Neural cell (in vitro differentiated cells): ENCODE measurements around the gene MKRN1. TPM values are rescaled to one million over a fixed set of nuclear protein-coding genes. Genes with fewer than 3 reads are reported as not detected.
A peak's percentile ranks its signal among the peaks of the same experiment; 100 is the strongest.

ENCODE experiments used
- H2AFZ ChIP-seq: fragments of 200-600, 300-800 bp; sonication (generic), shearing (Covaris generic); 2 replicates; pipeline ENCODE4 v1.6.0; 2014; ENCODE audit warnings: low read depth, mild to moderate bottlenecking, antibody characterized with exemption, low read length, moderate library complexity
- H3F3A ChIP-seq: fragments of 200-600 bp; shearing (Covaris generic); 2 replicates; pipeline ENCODE4 v1.6.1; 2016; ENCODE audit warnings: mild to moderate bottlenecking, moderate library complexity, mixed read lengths, antibody characterized with exemption, low read length; ENCODE audit not compliant: insufficient read depth, poor library complexity, severe bottlenecking
- H3K27ac ChIP-seq: fragments of 200-600, 300-800 bp; sonication (generic), shearing (Covaris generic); 2 replicates; pipeline ENCODE4 v1.5.1; 2014; ENCODE audit warnings: mild to moderate bottlenecking, low read length, moderate library complexity
- H3K27me3 ChIP-seq: fragments of 300-800, 200-600 bp; sonication (generic), shearing (Covaris generic); 2 replicates; pipeline ENCODE4 v1.6.0; 2014; ENCODE audit warnings: mild to moderate bottlenecking, low read depth, low read length, moderate library complexity; ENCODE audit not compliant: insufficient read depth
- H3K36me3 ChIP-seq: fragments of 300-800, 200-600 bp; sonication (generic), shearing (Covaris generic); 2 replicates; pipeline ENCODE4 v1.5.1; 2014; ENCODE audit warnings: mild to moderate bottlenecking, antibody characterized with exemption, low read length, moderate library complexity; ENCODE audit not compliant: insufficient read depth
- H3K4me2 ChIP-seq: fragments of 300-800, 200-600 bp; sonication (generic), shearing (Covaris generic); 2 replicates; pipeline ENCODE4 v1.6.0; 2014; ENCODE audit warnings: mild to moderate bottlenecking, low read length
- H3K4me3 ChIP-seq: fragments of 300-800, 200-600 bp; sonication (generic), shearing (Covaris generic); 2 replicates; pipeline ENCODE4 v1.5.1; 2014; ENCODE audit warnings: mild to moderate bottlenecking, low read length, moderate library complexity
- H3K79me2 ChIP-seq: fragments of 200-600 bp; shearing (Covaris generic); replicated peaks from 2 replicates; pipeline ENCODE4 v1.6.0; 2014; ENCODE audit warnings: mild to moderate bottlenecking, low read length, moderate library complexity; ENCODE audit not compliant: insufficient read depth
- H3K9ac ChIP-seq: fragments of 300-800, 200-600 bp; sonication (generic), shearing (Covaris generic); 2 replicates; pipeline ENCODE4 v1.6.1; 2016; ENCODE audit warnings: mild to moderate bottlenecking, low read length, mixed read lengths
- H3K9me2 ChIP-seq: fragments of 200-600 bp; shearing (Covaris generic); 2 replicates; pipeline ENCODE4 v1.6.1; 2016; ENCODE audit warnings: mild to moderate bottlenecking, low read length, mixed read lengths; ENCODE audit not compliant: insufficient read depth
- H3K9me3 ChIP-seq: fragments of 200-600, 300-800 bp; sonication (generic), shearing (Covaris generic); 2 replicates; pipeline ENCODE4 v1.6.1; 2016; ENCODE audit warnings: mild to moderate bottlenecking, mixed run types, low read length, moderate library complexity, mixed read lengths
- H4K20me1 ChIP-seq: fragments of 200-600 bp; shearing (Covaris generic); 2 replicates; pipeline ENCODE4 v1.6.1; 2016; ENCODE audit warnings: mild to moderate bottlenecking, mixed run types; ENCODE audit not compliant: insufficient read depth
- EP300 ChIP-seq: fragments of 450-650 bp; conservative IDR thresholded peaks from 2 replicates; pipeline ENCODE4 v1.6.1; 2014; ENCODE audit warnings: antibody characterized with exemption, mild to moderate bottlenecking, moderate library complexity; ENCODE audit not compliant: poor library complexity, severe bottlenecking
- RAD21 ChIP-seq: fragments of 450-650 bp; conservative IDR thresholded peaks from 2 replicates; pipeline ENCODE4 v1.6.1; 2014; ENCODE audit warnings: antibody characterized with exemption, mild to moderate bottlenecking, moderate library complexity
- SMC3 ChIP-seq: fragments of 450-650 bp; conservative IDR thresholded peaks from 2 replicates; pipeline ENCODE4 v1.6.1; 2014; ENCODE audit warnings: antibody characterized with exemption, mild to moderate bottlenecking, moderate library complexity; ENCODE audit not compliant: poor library complexity
- TAF1 ChIP-seq: IDR thresholded peaks from 2 replicates; pipeline ENCODE4 v1.6.1; 2012; ENCODE audit warnings: low read depth
- polyA plus RNA-seq: library from polyadenylated mRNA; depleted of rRNA; stranded (reverse); fragments of >200 nt; gene quantifications from 2 replicates; pipeline ENCODE4 v1.2.3, GENCODE V29; 2014
- TF ChIP-seq, protein P1 (sequence below): fragments of 450-650 bp; IDR thresholded peaks from 2 replicates; pipeline ENCODE4 v1.5.1; 2014; ENCODE audit warnings: antibody characterized with exemption, mild to moderate bottlenecking, moderate library complexity; ENCODE audit not compliant: poor library complexity, severe bottlenecking
- TF ChIP-seq, protein P2 (sequence below): IDR thresholded peaks from 2 replicates; pipeline ENCODE4 v1.6.1; 2012; ENCODE audit warnings: borderline replicate concordance

MKRN1 gene
- polyA plus RNA-seq, 1 donor from 2014 or later, result 251 TPM

GRCh38 chr7:140517546-140518369, 38.5 kb upstream of the MKRN1 start:
- H3K79me2 ChIP-seq, result no peaks in the 10 kb centered on the region
- no peaks in the 10 kb centered on the region for H4K20me1 ChIP-seq
- no peak overlapping the region for H3K4me2 ChIP-seq
- no peak overlapping the region for H3K9ac ChIP-seq
- H3K27ac ChIP-seq, result no peak overlapping the region
- H3K27me3 ChIP-seq, result no peaks in the 10 kb centered on the region
- no peaks in the 10 kb centered on the region for H3K9me2 ChIP-seq
- H2AFZ ChIP-seq, result no peak overlapping the region
- no peak overlapping the region for H3K4me3 ChIP-seq
- H3K36me3 ChIP-seq, result no peaks in the 10 kb centered on the region
- TF ChIP-seq EP300 (no peak), RAD21 (peak; percentile 73), SMC3 (peak; percentile 86)
- TF ChIP-seq, protein P1, sequence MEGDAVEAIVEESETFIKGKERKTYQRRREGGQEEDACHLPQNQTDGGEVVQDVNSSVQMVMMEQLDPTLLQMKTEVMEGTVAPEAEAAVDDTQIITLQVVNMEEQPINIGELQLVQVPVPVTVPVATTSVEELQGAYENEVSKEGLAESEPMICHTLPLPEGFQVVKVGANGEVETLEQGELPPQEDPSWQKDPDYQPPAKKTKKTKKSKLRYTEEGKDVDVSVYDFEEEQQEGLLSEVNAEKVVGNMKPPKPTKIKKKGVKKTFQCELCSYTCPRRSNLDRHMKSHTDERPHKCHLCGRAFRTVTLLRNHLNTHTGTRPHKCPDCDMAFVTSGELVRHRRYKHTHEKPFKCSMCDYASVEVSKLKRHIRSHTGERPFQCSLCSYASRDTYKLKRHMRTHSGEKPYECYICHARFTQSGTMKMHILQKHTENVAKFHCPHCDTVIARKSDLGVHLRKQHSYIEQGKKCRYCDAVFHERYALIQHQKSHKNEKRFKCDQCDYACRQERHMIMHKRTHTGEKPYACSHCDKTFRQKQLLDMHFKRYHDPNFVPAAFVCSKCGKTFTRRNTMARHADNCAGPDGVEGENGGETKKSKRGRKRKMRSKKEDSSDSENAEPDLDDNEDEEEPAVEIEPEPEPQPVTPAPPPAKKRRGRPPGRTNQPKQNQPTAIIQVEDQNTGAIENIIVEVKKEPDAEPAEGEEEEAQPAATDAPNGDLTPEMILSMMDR, result peak; percentile 78
- H3F3A ChIP-seq, result no peaks in the 10 kb centered on the region
- H3K9me3 ChIP-seq, result no peaks in the 10 kb centered on the region

GRCh38 chr7:140512317-140513000, 33.2 kb upstream of the MKRN1 start:
- TF ChIP-seq, protein P2, sequence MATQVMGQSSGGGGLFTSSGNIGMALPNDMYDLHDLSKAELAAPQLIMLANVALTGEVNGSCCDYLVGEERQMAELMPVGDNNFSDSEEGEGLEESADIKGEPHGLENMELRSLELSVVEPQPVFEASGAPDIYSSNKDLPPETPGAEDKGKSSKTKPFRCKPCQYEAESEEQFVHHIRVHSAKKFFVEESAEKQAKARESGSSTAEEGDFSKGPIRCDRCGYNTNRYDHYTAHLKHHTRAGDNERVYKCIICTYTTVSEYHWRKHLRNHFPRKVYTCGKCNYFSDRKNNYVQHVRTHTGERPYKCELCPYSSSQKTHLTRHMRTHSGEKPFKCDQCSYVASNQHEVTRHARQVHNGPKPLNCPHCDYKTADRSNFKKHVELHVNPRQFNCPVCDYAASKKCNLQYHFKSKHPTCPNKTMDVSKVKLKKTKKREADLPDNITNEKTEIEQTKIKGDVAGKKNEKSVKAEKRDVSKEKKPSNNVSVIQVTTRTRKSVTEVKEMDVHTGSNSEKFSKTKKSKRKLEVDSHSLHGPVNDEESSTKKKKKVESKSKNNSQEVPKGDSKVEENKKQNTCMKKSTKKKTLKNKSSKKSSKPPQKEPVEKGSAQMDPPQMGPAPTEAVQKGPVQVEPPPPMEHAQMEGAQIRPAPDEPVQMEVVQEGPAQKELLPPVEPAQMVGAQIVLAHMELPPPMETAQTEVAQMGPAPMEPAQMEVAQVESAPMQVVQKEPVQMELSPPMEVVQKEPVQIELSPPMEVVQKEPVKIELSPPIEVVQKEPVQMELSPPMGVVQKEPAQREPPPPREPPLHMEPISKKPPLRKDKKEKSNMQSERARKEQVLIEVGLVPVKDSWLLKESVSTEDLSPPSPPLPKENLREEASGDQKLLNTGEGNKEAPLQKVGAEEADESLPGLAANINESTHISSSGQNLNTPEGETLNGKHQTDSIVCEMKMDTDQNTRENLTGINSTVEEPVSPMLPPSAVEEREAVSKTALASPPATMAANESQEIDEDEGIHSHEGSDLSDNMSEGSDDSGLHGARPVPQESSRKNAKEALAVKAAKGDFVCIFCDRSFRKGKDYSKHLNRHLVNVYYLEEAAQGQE, result no peak
- no peak for TF ChIP-seq SMC3
- no peak for TF ChIP-seq TAF1
- TF ChIP-seq, protein P1, result no peak
- H3K9me3 ChIP-seq, result no peaks in the 10 kb centered on the region
- H3K79me2 ChIP-seq, result no peaks in the 10 kb centered on the region
- no peaks in the 10 kb centered on the region for H3K9me2 ChIP-seq
- no peaks in the 10 kb centered on the region for H3F3A ChIP-seq
- H3K27ac ChIP-seq, result no peak overlapping the region
- no peak overlapping the region for H2AFZ ChIP-seq
- no peak overlapping the region for H3K4me2 ChIP-seq
- no peaks in the 10 kb centered on the region for H4K20me1 ChIP-seq
- no peak overlapping the region for H3K4me3 ChIP-seq
- H3K9ac ChIP-seq, result no peak overlapping the region
- H3K27me3 ChIP-seq, result no peaks in the 10 kb centered on the region
- no peaks in the 10 kb centered on the region for H3K36me3 ChIP-seq
